Measurements from ENCODE around the gene TUBG1. TPM values are rescaled to one million over a fixed set of nuclear protein-coding genes. Genes with fewer than 3 reads are reported as not detected.

The TUBG1 gene
- total and polyA plus RNA-seq, 9 of the 15 experiments (the other 6 are each of a cell fraction or from before 2014, with no cell fraction given): 33.1 to 147 (median 66.0) TPM

GRCh38 chr17:42561897-42562387, 47.5 kb upstream of the TUBG1 start, which contains the start of gene COASY (continued):
- TF ChIP-seq MLX (CRISPR knock-in tag; conservative IDR thresholded peaks at IDR 0.05) (no peak), ZSCAN32 (CRISPR knock-in tag; IDR thresholded peaks at IDR 0.05) (no peak), ZFP1 (CRISPR knock-in tag; IDR thresholded peaks at IDR 0.05) (no peak), PHB2 (IDR thresholded peaks at IDR 0.05; ENCODE audit: low read depth) (no peak), CEBPZ (IDR thresholded peaks at IDR 0.05; ENCODE audit: borderline replicate concordance, low read depth, low read length) (no peak), EP300 (IDR thresholded peaks at IDR 0.05; ENCODE audit: low read length) (peak; percentile 72; the same call in 1 of the 2 replicates), ZBTB40 (IDR thresholded peaks at IDR 0.05) (peak; percentile 92), ZBTB40 (CRISPR knock-in tag; IDR thresholded peaks at IDR 0.05) (no peak), TEAD2 (tag; IDR thresholded peaks at IDR 0.05) (no peak), BHLHE40 (IDR thresholded peaks at IDR 0.05; ENCODE audit: low read length) (no peak), ZC3H8 (IDR thresholded peaks at IDR 0.05) (no peak), STAT5A (IDR thresholded peaks at IDR 0.05; ENCODE audit: borderline replicate concordance, low read length) (no peak), FOXJ3 (CRISPR knock-in tag; IDR thresholded peaks at IDR 0.05) (no peak), ZNF436 (CRISPR knock-in tag; IDR thresholded peaks at IDR 0.05) (no peak), NFXL1 (CRISPR knock-in tag; IDR thresholded peaks at IDR 0.05) (no peak), MCM7 (IDR thresholded peaks at IDR 0.05) (no peak), ZZZ3 (IDR thresholded peaks at IDR 0.05) (0 out of 2 replicates have a peak, but pooled peaks have one; percentile 33), FOXK2 (conservative IDR thresholded peaks at IDR 0.05 in 1 of 2, IDR thresholded peaks at IDR 0.05 in 1 of 2; ENCODE audit: low read depth in 2 of 2) (peak; percentile 21 to 60; a peak in 2 of 4 replicates)
